ENCODE measurements around the gene GAL3ST1.
"Not testable (repeated sequence)": the region's sequence is repeated elsewhere in the genome, so short reads cannot be mapped to it uniquely, and the experiment has no call there.

GAL3ST1 gene

DNA sequence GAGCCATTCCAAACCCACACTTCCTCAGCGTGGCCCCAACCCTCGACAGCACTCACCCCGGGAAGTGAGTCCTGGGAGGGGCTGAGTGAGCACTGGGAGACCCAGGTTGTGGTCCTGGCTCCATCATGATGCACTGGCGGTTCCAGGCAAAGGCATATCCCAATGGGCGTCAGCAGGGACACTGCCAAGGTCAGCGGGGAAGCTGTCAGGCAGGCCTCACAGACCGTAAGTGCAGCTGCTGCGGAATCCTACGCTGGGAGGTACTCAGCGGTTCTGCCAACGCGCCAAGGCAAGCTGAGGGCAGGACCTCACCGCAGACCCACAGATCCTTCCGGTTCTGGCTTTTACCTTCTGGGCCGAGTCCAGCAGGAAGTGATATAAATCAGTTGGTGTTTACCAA lies 1.4 kb upstream of the GAL3ST1 start:
- Histone ChIP-seq H3K27me3 (ENCODE audit: control insufficient read depth, insufficient read depth, low read length) (peaks cover 6% of the 10 kb centered on the region; the same call in 1 of the 2 replicates), H3K27ac (ENCODE audit: low read depth, low read length) (no peak overlapping the region), H3K4me1 (ENCODE audit: control insufficient read depth, insufficient read depth, low read length) (peaks cover 12% of the 10 kb centered on the region), H3K36me3 (ENCODE audit: control insufficient read depth, insufficient read depth, low read length) (peaks cover 54% of the 10 kb centered on the region), H3K9ac (ENCODE audit: low read length) (no peak overlapping the region), H3K9me3 (ENCODE audit: control insufficient read depth, insufficient read depth, low read depth, low read length) (no peaks in the 10 kb centered on the region), H3K4me3 (ENCODE audit: low read depth, low read length) (no peak overlapping the region)

GRCh38 chr22:30574997-30575671 lies 669 bp upstream of the GAL3ST1 start:
- H3K4me3 ChIP-seq (ENCODE audit: low read depth, low read length) = peak overlapping the region; percentile 67
- peaks cover 47% of the 10 kb centered on the region for H3K36me3 ChIP-seq (ENCODE audit: control insufficient read depth, insufficient read depth, low read length)
- peaks cover 6% of the 10 kb centered on the region; the same call in 1 of the 2 replicates for H3K27me3 ChIP-seq (ENCODE audit: control insufficient read depth, insufficient read depth, low read length)
- H3K4me1 ChIP-seq (ENCODE audit: control insufficient read depth, insufficient read depth, low read length) = peaks cover 12% of the 10 kb centered on the region
- no peak overlapping the region; the same call in 1 of the 2 replicates for H3K27ac ChIP-seq (ENCODE audit: low read depth, low read length)
- H3K9me3 ChIP-seq (ENCODE audit: control insufficient read depth, insufficient read depth, low read depth, low read length) = no peaks in the 10 kb centered on the region
- H3K9ac ChIP-seq (ENCODE audit: low read length) = peak overlapping the region; percentile 46

- no peak overlapping the region for H3K27ac ChIP-seq (ENCODE audit: low read depth, low read length)
- H3K4me3 ChIP-seq (ENCODE audit: low read depth, low read length) = peak overlapping the region; percentile 86
These were observed 821 bp downstream of the GAL3ST1 start for GRCh38 chr22:30573594-30574094.

GRCh38 chr22:30572840-30573593 lies 1.4 kb downstream of the GAL3ST1 start:
- Histone ChIP-seq H3K36me3 (ENCODE audit: control insufficient read depth, insufficient read depth, low read length) (peaks cover 26% of the 10 kb centered on the region), H3K27me3 (ENCODE audit: control insufficient read depth, insufficient read depth, low read length) (peaks cover 6% of the 10 kb centered on the region; the same call in 1 of the 2 replicates), H3K9me3 (ENCODE audit: control insufficient read depth, insufficient read depth, low read depth, low read length) (no peaks in the 10 kb centered on the region), H3K4me3 (ENCODE audit: low read depth, low read length) (no peak overlapping the region), H3K9ac (ENCODE audit: low read length) (no peak overlapping the region), H3K27ac (ENCODE audit: low read depth, low read length) (no peak overlapping the region), H3K4me1 (ENCODE audit: control insufficient read depth, insufficient read depth, low read length) (peaks cover 12% of the 10 kb centered on the region)

More at GRCh38 chr22:30573594-30574094, 821 bp downstream of the GAL3ST1 start:
- Histone ChIP-seq H3K27me3 (ENCODE audit: control insufficient read depth, insufficient read depth, low read length) (peaks cover 6% of the 10 kb centered on the region; the same call in 1 of the 2 replicates), H3K9me3 (ENCODE audit: control insufficient read depth, insufficient read depth, low read depth, low read length) (no peaks in the 10 kb centered on the region), H3K9ac (ENCODE audit: low read length) (peak overlapping the region; percentile 58), H3K4me1 (ENCODE audit: control insufficient read depth, insufficient read depth, low read length) (peaks cover 12% of the 10 kb centered on the region), H3K36me3 (ENCODE audit: control insufficient read depth, insufficient read depth, low read length) (peaks cover 32% of the 10 kb centered on the region)

GRCh38 chr22:30572210-30572609 lies 2.3 kb downstream of the GAL3ST1 start:
- no peaks in the 10 kb centered on the region for H3K9me3 ChIP-seq (ENCODE audit: control insufficient read depth, insufficient read depth, low read depth, low read length)

GRCh38 chr22:30569674-30570202 lies 4.7 kb downstream of the GAL3ST1 start:
- Histone ChIP-seq H3K36me3 (ENCODE audit: control insufficient read depth, insufficient read depth, low read length) (no peaks in the 10 kb centered on the region), H3K4me3 (ENCODE audit: low read depth, low read length) (no peak overlapping the region), H3K9ac (ENCODE audit: low read length) (no peak overlapping the region), H3K27me3 (ENCODE audit: control insufficient read depth, insufficient read depth, low read length) (peaks cover 6% of the 10 kb centered on the region; the same call in 1 of the 2 replicates), H3K9me3 (ENCODE audit: control insufficient read depth, insufficient read depth, low read depth, low read length) (no peaks in the 10 kb centered on the region), H3K27ac (ENCODE audit: low read depth, low read length) (no peak overlapping the region), H3K4me1 (ENCODE audit: control insufficient read depth, insufficient read depth, low read length) (peaks cover 9% of the 10 kb centered on the region)

More at GRCh38 chr22:30572210-30572609, 2.3 kb downstream of the GAL3ST1 start:
- Histone ChIP-seq H3K36me3 (ENCODE audit: control insufficient read depth, insufficient read depth, low read length) (peaks cover 18% of the 10 kb centered on the region), H3K27me3 (ENCODE audit: control insufficient read depth, insufficient read depth, low read length) (peaks cover 6% of the 10 kb centered on the region; the same call in 1 of the 2 replicates), H3K27ac (ENCODE audit: low read depth, low read length) (no peak overlapping the region), H3K9ac (ENCODE audit: low read length) (no peak overlapping the region), H3K4me3 (ENCODE audit: low read depth, low read length) (no peak overlapping the region), H3K4me1 (ENCODE audit: control insufficient read depth, insufficient read depth, low read length) (peaks cover 12% of the 10 kb centered on the region)

DNA sequence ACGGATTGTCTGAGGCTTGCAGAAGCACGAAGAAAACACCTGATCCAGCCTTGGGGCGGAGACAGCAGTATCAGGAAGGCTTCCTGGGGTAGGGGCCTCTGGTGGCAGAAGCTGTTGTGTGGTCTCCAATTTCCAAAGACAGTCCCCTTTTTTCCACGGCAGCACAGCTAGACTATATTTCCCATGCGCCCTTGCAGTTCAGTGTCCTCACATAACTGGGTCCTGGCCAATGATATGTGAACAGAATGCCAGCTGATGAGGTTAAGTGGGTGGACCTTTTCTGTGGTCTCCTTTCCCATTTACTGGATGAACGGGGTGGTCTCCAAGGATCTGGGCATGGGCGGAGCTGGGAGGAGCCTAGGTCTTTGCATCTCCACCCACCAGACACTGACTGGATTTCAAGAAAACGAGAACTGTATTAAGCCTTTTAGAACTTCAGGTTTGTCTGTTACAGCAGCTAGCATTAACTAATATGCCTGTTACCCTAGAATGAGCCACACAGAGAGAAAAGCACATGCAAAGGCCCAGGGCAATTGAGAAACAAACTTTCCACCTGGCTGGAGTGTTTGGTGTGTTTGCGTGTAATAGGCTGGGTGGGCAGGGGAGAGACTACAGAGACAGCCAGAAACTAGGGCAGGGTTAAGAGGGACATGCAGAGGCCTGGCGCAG lies 6.2 kb downstream of the GAL3ST1 start:
- Histone ChIP-seq H3K4me1 (ENCODE audit: control insufficient read depth, insufficient read depth, low read length) (peaks cover 7% of the 10 kb centered on the region), H3K27ac (ENCODE audit: low read depth, low read length) (no peak overlapping the region), H3K27me3 (ENCODE audit: control insufficient read depth, insufficient read depth, low read length) (no peaks in the 10 kb centered on the region), H3K9me3 (ENCODE audit: control insufficient read depth, insufficient read depth, low read depth, low read length) (no peaks in the 10 kb centered on the region), H3K4me3 (ENCODE audit: low read depth, low read length) (no peak overlapping the region), H3K36me3 (ENCODE audit: control insufficient read depth, insufficient read depth, low read length) (no peaks in the 10 kb centered on the region), H3K9ac (ENCODE audit: low read length) (no peak overlapping the region)

DNA sequence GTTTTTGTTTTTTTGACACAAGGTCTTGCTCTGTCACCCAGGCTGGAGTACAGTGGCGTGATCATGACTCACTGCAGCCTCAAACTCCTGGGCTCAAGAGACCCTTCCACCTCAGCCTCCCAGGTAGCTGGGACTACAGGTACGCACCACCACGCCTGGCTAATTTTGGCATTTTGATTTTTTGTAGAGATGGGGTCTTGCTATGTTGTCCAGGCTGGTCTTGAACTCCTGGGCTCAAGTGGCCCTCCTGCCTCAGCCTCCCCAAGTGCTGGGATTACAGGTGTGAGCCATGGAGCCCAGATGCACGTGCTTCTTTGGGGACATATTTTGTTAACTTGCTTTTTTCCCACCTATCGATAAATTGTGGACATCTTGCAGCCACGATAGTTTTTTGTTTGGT lies 7.2 kb downstream of the GAL3ST1 start:
- H3K36me3 ChIP-seq (ENCODE audit: control insufficient read depth, insufficient read depth, low read length); H3K9ac ChIP-seq (ENCODE audit: low read length); H3K4me1 ChIP-seq (ENCODE audit: control insufficient read depth, insufficient read depth, low read length); H3K4me3 ChIP-seq (ENCODE audit: low read depth, low read length); H3K27me3 ChIP-seq (ENCODE audit: control insufficient read depth, insufficient read depth, low read length); H3K9me3 ChIP-seq (ENCODE audit: control insufficient read depth, insufficient read depth, low read depth, low read length); H3K27ac ChIP-seq (ENCODE audit: low read depth, low read length): not testable (repeated sequence)

DNA sequence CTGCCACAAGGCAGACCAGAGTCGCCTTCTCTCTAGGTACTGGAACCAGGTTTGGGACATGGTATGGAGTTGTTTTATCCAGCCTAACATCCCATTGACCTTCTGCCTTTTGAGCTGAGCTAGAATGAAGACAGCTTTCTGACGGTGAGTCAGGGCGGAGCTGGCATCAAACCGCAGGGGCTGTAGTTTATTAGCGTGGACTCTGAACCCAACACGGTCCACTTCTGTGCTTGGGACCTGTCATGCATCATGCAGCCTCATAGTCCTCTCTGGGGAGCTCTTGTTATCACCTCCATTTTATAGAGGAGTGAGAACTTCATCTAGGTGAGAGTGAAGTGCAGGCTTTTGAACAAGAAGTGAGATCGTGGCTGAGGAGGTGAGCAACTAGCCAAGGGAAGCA lies 8.3 kb downstream of the GAL3ST1 start:
- Histone ChIP-seq H3K9ac (ENCODE audit: low read length) (no peak overlapping the region), H3K4me3 (ENCODE audit: low read depth, low read length) (no peak overlapping the region), H3K27me3 (ENCODE audit: control insufficient read depth, insufficient read depth, low read length) (no peaks in the 10 kb centered on the region), H3K9me3 (ENCODE audit: control insufficient read depth, insufficient read depth, low read depth, low read length) (no peaks in the 10 kb centered on the region), H3K4me1 (ENCODE audit: control insufficient read depth, insufficient read depth, low read length) (peaks cover 17% of the 10 kb centered on the region), H3K27ac (ENCODE audit: low read depth, low read length) (no peak overlapping the region), H3K36me3 (ENCODE audit: control insufficient read depth, insufficient read depth, low read length) (no peaks in the 10 kb centered on the region)

- peaks cover 19% of the 10 kb centered on the region for H3K4me1 ChIP-seq (ENCODE audit: control insufficient read depth, insufficient read depth, low read length)
These were observed 9.1 kb downstream of the GAL3ST1 start for GRCh38 chr22:30565341-30565740.

More at GRCh38 chr22:30565341-30565740, 9.1 kb downstream of the GAL3ST1 start:
- Histone ChIP-seq H3K9me3 (ENCODE audit: control insufficient read depth, insufficient read depth, low read depth, low read length) (no peaks in the 10 kb centered on the region), H3K4me3 (ENCODE audit: low read depth, low read length) (no peak overlapping the region), H3K9ac (ENCODE audit: low read length) (no peak overlapping the region), H3K36me3 (ENCODE audit: control insufficient read depth, insufficient read depth, low read length) (no peaks in the 10 kb centered on the region), H3K27ac (ENCODE audit: low read depth, low read length) (no peak overlapping the region), H3K27me3 (ENCODE audit: control insufficient read depth, insufficient read depth, low read length) (no peaks in the 10 kb centered on the region)
